MCF 10A (cell line): ENCODE data around the gene DCPS. TPM values are rescaled to one million over a fixed set of nuclear protein-coding genes. Genes with fewer than 3 reads are reported as not detected.

Source experiments
- BruUV-seq: library from RNA; stranded (reverse); fragments of 400-500 nt; replicated peaks from 2 replicates; lab custom pipeline; 2021; lab: Mats Ljungman, UMichigan
- CTCF ChIA-PET: fragments of 300-600 bp; sonication (Branson Sonifier 250); formaldehyde crosslinking; extraction: SDS; loops from one replicate; lab custom pipeline; 2021; ENCODE audit warnings: antibody characterized with exemption, inconsistent platforms; lab: Yijun Ruan, JAX
- POLR2A ChIA-PET: fragments of 300-600, 350-650 bp; sonication (Branson Sonifier 250); formaldehyde crosslinking; extraction: SDS; loops from one replicate; lab custom pipeline; 2020; ENCODE audit warnings: antibody characterized with exemption, inconsistent platforms; lab: Yijun Ruan, JAX
- DNase-seq: peaks from one replicate; pipeline ENCODE4 v3.0.0-alpha.2; 2018; ENCODE audit not compliant: unreplicated experiment
- H3K27ac Mint-ChIP-seq: one replicate; pipeline ENCODE4 v1.8.0; 2022; ENCODE audit warnings: mild to moderate bottlenecking, low read depth, mixed read lengths; ENCODE audit not compliant: unreplicated experiment
- H3K27me3 Mint-ChIP-seq: one replicate; pipeline ENCODE4 v1.8.0; 2022; ENCODE audit warnings: mixed read lengths; ENCODE audit not compliant: insufficient read depth, unreplicated experiment
- H3K36me3 Mint-ChIP-seq: one replicate; pipeline ENCODE4 v1.8.0; 2022; ENCODE audit warnings: mild to moderate bottlenecking, moderate library complexity, mixed read lengths; ENCODE audit not compliant: insufficient read depth, unreplicated experiment
- H3K4me1 Mint-ChIP-seq: one replicate; pipeline ENCODE4 v1.8.0; 2022; ENCODE audit warnings: mixed read lengths; ENCODE audit not compliant: insufficient read depth, unreplicated experiment
- H3K4me3 Mint-ChIP-seq: one replicate; pipeline ENCODE4 v1.8.0; 2022; ENCODE audit warnings: mild to moderate bottlenecking, moderate library complexity, mixed read lengths; ENCODE audit not compliant: unreplicated experiment
- H3K9me3 Mint-ChIP-seq: one replicate; pipeline ENCODE4 v1.8.0; 2022; ENCODE audit warnings: mixed read lengths; ENCODE audit not compliant: unreplicated experiment
- CTCF ChIP-seq: fragments of 200-600 bp; IDR thresholded peaks from one replicate; pipeline ENCODE4 v1.8.0; 2022; ENCODE audit warnings: antibody characterized with exemption, mild to moderate bottlenecking; ENCODE audit not compliant: unreplicated experiment
- intact Hi-C: fragments of 100-400 bp; cut with micrococcal nuclease; formaldehyde crosslinking; loops from 2 replicates; pipeline ENCODE4 v1.14.1; 2022
- total RNA-seq: library from RNA; stranded (reverse); gene quantifications from 2 replicates; pipeline ENCODE4 v1.2.3, GENCODE V29; 2022

Gene DCPS
- total RNA-seq, 1 experiment from 2014 or later = 33.7 TPM

GRCh38 chr11:126339863-126340434 lies 36.1 kb downstream of the DCPS start:
- H3K4me3 Mint-ChIP-seq = no peak overlapping the region
- CTCF ChIA-PET = interaction anchor here (0.6 to 0.8 kb wide), 2 partner anchors 135 to 140 kb away, joined by 3 read pairs; no protein-coding TSS in a partner anchor
- TF ChIP-seq CTCF = no peak
- intact Hi-C loops = no loop called here
- DNase-seq = peak; percentile 84
- H3K27me3 Mint-ChIP-seq = no peaks in the 10 kb centered on the region
- H3K36me3 Mint-ChIP-seq = peaks cover 25% of the 10 kb centered on the region
- no peak overlapping the region for H3K27ac Mint-ChIP-seq
- POLR2A ChIA-PET = interaction anchor here (0.7 kb wide), 1 partner anchor 537 kb away, joined by 3 read pairs; no protein-coding TSS in a partner anchor
- H3K4me1 Mint-ChIP-seq = peaks cover 27% of the 10 kb centered on the region
- no peaks in the 10 kb centered on the region for H3K9me3 Mint-ChIP-seq
- BruUV-seq = no TSS peak

DNA sequence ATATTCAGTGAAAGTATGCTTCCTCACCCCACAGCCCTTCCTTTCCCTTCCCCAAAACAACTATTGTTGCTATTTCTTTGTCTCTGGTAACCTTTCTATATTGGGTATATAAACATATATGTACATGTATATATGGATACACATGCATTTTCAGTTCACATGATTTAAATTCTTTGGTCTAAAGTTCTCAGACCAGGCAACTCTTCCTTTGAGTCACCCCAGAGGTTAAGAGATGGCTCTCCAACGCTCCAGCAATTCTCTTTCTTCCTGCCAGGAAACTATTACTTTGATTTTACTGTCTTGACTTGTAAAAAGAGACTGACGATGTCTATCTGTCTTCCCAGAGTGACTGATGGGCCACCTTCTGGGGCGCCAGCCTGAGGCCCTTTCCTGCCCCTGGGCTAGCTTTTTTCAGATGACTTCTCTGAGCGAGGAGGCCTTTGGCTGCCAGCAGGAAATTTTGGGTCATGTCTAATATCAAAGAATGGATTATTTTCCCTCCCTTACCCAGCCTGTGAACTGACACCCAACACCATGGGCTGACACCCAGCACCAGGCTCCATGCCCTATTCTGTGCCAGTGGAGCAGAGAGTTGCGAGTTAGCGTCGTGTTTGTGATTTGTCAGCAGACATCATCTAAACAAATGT lies 37.2 kb downstream of the DCPS start:
- H3K36me3 Mint-ChIP-seq = peaks cover 30% of the 10 kb centered on the region
- H3K4me1 Mint-ChIP-seq = peaks cover 28% of the 10 kb centered on the region
- ChIA-PET POLR2A (interaction anchor here (1.0 to 1.2 kb wide), 2 partner anchors 22 to 70 kb away, joined by 3 to 4 read pairs; no protein-coding TSS in a partner anchor), CTCF (interaction anchor here (0.6 to 1.8 kb wide), 2 partner anchors 13 to 140 kb away, joined by 3 to 8 read pairs; no protein-coding TSS in a partner anchor)
- H3K9me3 Mint-ChIP-seq = no peaks in the 10 kb centered on the region
- BruUV-seq = no TSS peak
- no peak overlapping the region for H3K4me3 Mint-ChIP-seq
- no peaks in the 10 kb centered on the region for H3K27me3 Mint-ChIP-seq
- no peak for TF ChIP-seq CTCF
- peak overlapping the region; percentile 72 for H3K27ac Mint-ChIP-seq
- no peak for DNase-seq
- intact Hi-C loops = no loop called here

DNA sequence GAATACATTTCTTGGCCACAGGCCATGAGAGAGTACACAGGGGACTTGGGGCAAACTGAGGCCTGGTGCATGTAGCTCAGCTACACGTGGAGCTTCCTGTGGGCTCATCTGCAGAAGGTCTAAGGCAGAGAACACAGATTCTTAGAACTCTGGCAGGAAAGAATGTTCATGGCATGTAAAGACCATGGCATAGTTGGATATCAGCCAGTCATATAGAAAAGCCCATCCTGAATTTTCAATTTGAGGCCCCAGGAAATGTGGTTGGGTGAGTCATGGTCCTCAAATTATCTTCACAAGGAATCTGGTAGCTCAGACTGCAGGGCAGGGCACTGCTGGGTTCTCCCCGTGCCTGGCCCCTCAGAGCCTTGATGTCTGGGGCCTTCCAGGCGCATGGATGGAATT lies 37.9 kb downstream of the DCPS start:
- no peaks in the 10 kb centered on the region for H3K27me3 Mint-ChIP-seq
- H3K9me3 Mint-ChIP-seq = no peaks in the 10 kb centered on the region
- peak overlapping the region; percentile 72 for H3K27ac Mint-ChIP-seq
- peak; percentile 79 for DNase-seq
- POLR2A ChIA-PET = interaction anchor here (0.6 to 1.2 kb wide), 3 partner anchors 23 to 292 kb away, joined by 3 to 4 read pairs (median 3); no protein-coding TSS in a partner anchor
- H3K4me3 Mint-ChIP-seq = no peak overlapping the region
- BruUV-seq = no TSS peak
- intact Hi-C loops = no loop called here
- peaks cover 35% of the 10 kb centered on the region for H3K36me3 Mint-ChIP-seq
- CTCF ChIA-PET = interaction anchor here (0.8 to 1.8 kb wide), 2 partner anchors 32 to 139 kb away, joined by 3 to 8 read pairs; no protein-coding TSS in a partner anchor
- TF ChIP-seq CTCF = no peak
- peaks cover 32% of the 10 kb centered on the region for H3K4me1 Mint-ChIP-seq

- no peaks in the 10 kb centered on the region for H3K9me3 Mint-ChIP-seq
- peaks cover 32% of the 10 kb centered on the region for H3K4me1 Mint-ChIP-seq
- no peak overlapping the region for H3K27ac Mint-ChIP-seq
- no TSS peak for BruUV-seq
- peaks cover 35% of the 10 kb centered on the region for H3K36me3 Mint-ChIP-seq
- H3K4me3 Mint-ChIP-seq = no peak overlapping the region
- ChIA-PET POLR2A (interaction anchor here (0.9 kb wide), 1 partner anchor 11 kb away, joined by 3 read pairs; no protein-coding TSS in a partner anchor), CTCF (interaction anchor here (0.7 to 1.8 kb wide), 2 partner anchors 90 to 138 kb away, joined by 3 to 8 read pairs; no protein-coding TSS in a partner anchor)
- H3K27me3 Mint-ChIP-seq = no peaks in the 10 kb centered on the region
- intact Hi-C loops = no loop called here
- no peak for DNase-seq
- no peak for TF ChIP-seq CTCF
Measured at GRCh38 chr11:126343051-126343450, 39.2 kb downstream of the DCPS start.
